Activated naive CD4-positive, alpha-beta T cell treated with anti-CD3 and anti-CD28 coated beads, Interleukin-2, amount 50 U/mL, for 24 hours (primary cell): Measurements from ENCODE around the gene DIAPH3.

ENCODE experiments used
- H3K27ac Mint-ChIP-seq: one replicate; pipeline ENCODE4 v1.8.0; 2021; ENCODE audit warnings: mild to moderate bottlenecking, mixed read lengths
- H3K27me3 Mint-ChIP-seq: one replicate; pipeline ENCODE4 v1.8.0; 2021; ENCODE audit warnings: mixed read lengths
- H3K36me3 Mint-ChIP-seq: one replicate; pipeline ENCODE4 v1.8.0; 2021; ENCODE audit warnings: mixed read lengths
- H3K4me1 Mint-ChIP-seq: one replicate; pipeline ENCODE4 v1.8.0; 2021; ENCODE audit warnings: mixed read lengths
- H3K4me3 Mint-ChIP-seq: one replicate; pipeline ENCODE4 v1.8.0; 2021; ENCODE audit warnings: mild to moderate bottlenecking, mixed read lengths
- H3K9me3 Mint-ChIP-seq: one replicate; pipeline ENCODE4 v1.8.0; 2021; ENCODE audit warnings: mixed read lengths

DIAPH3 gene

GRCh38 chr13:59677430-59677829 lies 486.3 kb downstream of the DIAPH3 start:
- Mint-ChIP-seq H3K4me3 (no peak overlapping the region), H3K9me3 (no peaks in the 10 kb centered on the region), H3K4me1 (no peaks in the 10 kb centered on the region), H3K27ac (no peak overlapping the region), H3K27me3 (no peaks in the 10 kb centered on the region), H3K36me3 (no peaks in the 10 kb centered on the region)

- no peaks in the 10 kb centered on the region for H3K4me1 Mint-ChIP-seq
- H3K27me3 Mint-ChIP-seq: no peaks in the 10 kb centered on the region
- no peak overlapping the region for H3K4me3 Mint-ChIP-seq
- no peaks in the 10 kb centered on the region for H3K9me3 Mint-ChIP-seq
- no peak overlapping the region for H3K27ac Mint-ChIP-seq
- no peaks in the 10 kb centered on the region for H3K36me3 Mint-ChIP-seq
These were observed 489.1 kb downstream of the DIAPH3 start for GRCh38 chr13:59674616-59675015.

- Mint-ChIP-seq H3K36me3 (no peaks in the 10 kb centered on the region), H3K27me3 (no peaks in the 10 kb centered on the region), H3K9me3 (no peaks in the 10 kb centered on the region), H3K4me1 (no peaks in the 10 kb centered on the region), H3K27ac (no peak overlapping the region), H3K4me3 (no peak overlapping the region)
These were observed 490.4 kb downstream of the DIAPH3 start for GRCh38 chr13:59673286-59673685.

- no peaks in the 10 kb centered on the region for H3K4me1 Mint-ChIP-seq
- no peaks in the 10 kb centered on the region for H3K9me3 Mint-ChIP-seq
- H3K4me3 Mint-ChIP-seq: no peak overlapping the region
- no peak overlapping the region for H3K27ac Mint-ChIP-seq
- H3K36me3 Mint-ChIP-seq: no peaks in the 10 kb centered on the region
- no peaks in the 10 kb centered on the region for H3K27me3 Mint-ChIP-seq
These were observed 491.3 kb downstream of the DIAPH3 start for GRCh38 chr13:59672445-59672844.

- Mint-ChIP-seq H3K27me3 (no peaks in the 10 kb centered on the region), H3K4me3 (no peak overlapping the region), H3K9me3 (no peaks in the 10 kb centered on the region), H3K4me1 (no peaks in the 10 kb centered on the region), H3K27ac (no peak overlapping the region), H3K36me3 (no peaks in the 10 kb centered on the region)
These were observed 491.8 kb downstream of the DIAPH3 start for GRCh38 chr13:59671881-59672280.

- no peaks in the 10 kb centered on the region for H3K36me3 Mint-ChIP-seq
These were observed 497.2 kb downstream of the DIAPH3 start for GRCh38 chr13:59666504-59666903.

GRCh38 chr13:59665732-59666131 lies 498.0 kb downstream of the DIAPH3 start:
- H3K9me3 Mint-ChIP-seq: no peaks in the 10 kb centered on the region
- no peaks in the 10 kb centered on the region for H3K4me1 Mint-ChIP-seq
- H3K4me3 Mint-ChIP-seq: no peak overlapping the region
- H3K27ac Mint-ChIP-seq: no peak overlapping the region
- no peaks in the 10 kb centered on the region for H3K27me3 Mint-ChIP-seq
- no peaks in the 10 kb centered on the region for H3K36me3 Mint-ChIP-seq

More at GRCh38 chr13:59666504-59666903, 497.2 kb downstream of the DIAPH3 start:
- H3K4me3 Mint-ChIP-seq: no peak overlapping the region
- H3K9me3 Mint-ChIP-seq: no peaks in the 10 kb centered on the region
- no peak overlapping the region for H3K27ac Mint-ChIP-seq
- H3K27me3 Mint-ChIP-seq: no peaks in the 10 kb centered on the region
- no peaks in the 10 kb centered on the region for H3K4me1 Mint-ChIP-seq

GRCh38 chr13:59665184-59665583 lies 498.5 kb downstream of the DIAPH3 start:
- no peak overlapping the region for H3K4me3 Mint-ChIP-seq
- no peak overlapping the region for H3K27ac Mint-ChIP-seq
- H3K9me3 Mint-ChIP-seq: no peaks in the 10 kb centered on the region
- no peaks in the 10 kb centered on the region for H3K36me3 Mint-ChIP-seq
- no peaks in the 10 kb centered on the region for H3K4me1 Mint-ChIP-seq
- H3K27me3 Mint-ChIP-seq: no peaks in the 10 kb centered on the region

- H3K27me3 Mint-ChIP-seq: no peaks in the 10 kb centered on the region
- no peaks in the 10 kb centered on the region for H3K36me3 Mint-ChIP-seq
- no peaks in the 10 kb centered on the region for H3K9me3 Mint-ChIP-seq
- H3K27ac Mint-ChIP-seq: no peak overlapping the region
- no peak overlapping the region for H3K4me3 Mint-ChIP-seq
- H3K4me1 Mint-ChIP-seq: no peaks in the 10 kb centered on the region
These were observed 499.1 kb downstream of the DIAPH3 start for GRCh38 chr13:59664586-59664985.

GRCh38 chr13:59663707-59664106 lies 500.0 kb downstream of the DIAPH3 start:
- no peak overlapping the region for H3K27ac Mint-ChIP-seq
- H3K36me3 Mint-ChIP-seq: no peaks in the 10 kb centered on the region
- H3K4me3 Mint-ChIP-seq: no peak overlapping the region
- H3K9me3 Mint-ChIP-seq: no peaks in the 10 kb centered on the region
- no peaks in the 10 kb centered on the region for H3K27me3 Mint-ChIP-seq
- H3K4me1 Mint-ChIP-seq: no peaks in the 10 kb centered on the region

- no peaks in the 10 kb centered on the region for H3K36me3 Mint-ChIP-seq
- H3K4me3 Mint-ChIP-seq: no peak overlapping the region
- no peaks in the 10 kb centered on the region for H3K27me3 Mint-ChIP-seq
- H3K4me1 Mint-ChIP-seq: no peaks in the 10 kb centered on the region
- H3K27ac Mint-ChIP-seq: no peak overlapping the region
- no peaks in the 10 kb centered on the region for H3K9me3 Mint-ChIP-seq
These were observed 503.1 kb downstream of the DIAPH3 start for GRCh38 chr13:59660582-59660981.

- Mint-ChIP-seq H3K4me1 (no peaks in the 10 kb centered on the region), H3K4me3 (no peak overlapping the region), H3K9me3 (no peaks in the 10 kb centered on the region), H3K27me3 (peaks cover under 1% of the 10 kb centered on the region), H3K27ac (no peak overlapping the region), H3K36me3 (no peaks in the 10 kb centered on the region)
These were observed 503.7 kb downstream of the DIAPH3 start for GRCh38 chr13:59659981-59660380.

GRCh38 chr13:59658738-59659330 lies 504.9 kb downstream of the DIAPH3 start:
- Mint-ChIP-seq H3K27me3 (peaks cover 2% of the 10 kb centered on the region), H3K4me3 (no peak overlapping the region)

GRCh38 chr13:59658027-59658737 lies 505.5 kb downstream of the DIAPH3 start:
- Mint-ChIP-seq H3K4me1 (no peaks in the 10 kb centered on the region), H3K4me3 (no peak overlapping the region), H3K27ac (no peak overlapping the region), H3K9me3 (no peaks in the 10 kb centered on the region), H3K27me3 (peaks cover 2% of the 10 kb centered on the region), H3K36me3 (no peaks in the 10 kb centered on the region)

More at GRCh38 chr13:59658738-59659330, 504.9 kb downstream of the DIAPH3 start:
- Mint-ChIP-seq H3K4me1 (no peaks in the 10 kb centered on the region), H3K27ac (no peak overlapping the region), H3K36me3 (no peaks in the 10 kb centered on the region), H3K9me3 (no peaks in the 10 kb centered on the region)

GRCh38 chr13:59653916-59654315 lies 509.8 kb downstream of the DIAPH3 start:
- H3K27me3 Mint-ChIP-seq: peaks cover 5% of the 10 kb centered on the region
- H3K4me1 Mint-ChIP-seq: no peaks in the 10 kb centered on the region
- H3K4me3 Mint-ChIP-seq: no peak overlapping the region
- H3K9me3 Mint-ChIP-seq: no peaks in the 10 kb centered on the region
- H3K36me3 Mint-ChIP-seq: no peaks in the 10 kb centered on the region
- no peak overlapping the region for H3K27ac Mint-ChIP-seq

- no peak overlapping the region for H3K27ac Mint-ChIP-seq
- peaks cover 7% of the 10 kb centered on the region for H3K27me3 Mint-ChIP-seq
- no peaks in the 10 kb centered on the region for H3K36me3 Mint-ChIP-seq
- no peaks in the 10 kb centered on the region for H3K9me3 Mint-ChIP-seq
- H3K4me1 Mint-ChIP-seq: no peaks in the 10 kb centered on the region
- H3K4me3 Mint-ChIP-seq: no peak overlapping the region
These were observed 512.2 kb downstream of the DIAPH3 start for GRCh38 chr13:59651479-59651878.
